ENCODE results near the gene RAB3IP.

DNA sequence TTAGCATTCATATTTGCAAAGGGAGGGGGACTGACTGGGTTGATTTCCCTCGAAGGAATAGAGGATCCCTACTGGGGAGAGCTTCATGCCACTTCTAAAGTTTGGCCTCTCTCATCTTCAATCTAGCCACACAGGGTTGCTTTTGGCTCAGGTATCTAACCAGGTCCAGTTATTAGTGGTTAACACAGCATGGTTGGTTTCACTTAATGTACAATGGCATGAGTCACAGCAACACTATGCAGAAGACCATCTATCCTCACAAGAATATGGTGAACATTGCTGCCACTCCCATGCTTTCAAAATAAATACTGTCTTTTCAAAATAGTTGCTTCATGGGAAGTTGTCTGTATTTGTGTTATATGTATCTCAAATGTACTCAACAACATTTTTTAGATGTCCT lies 6.6 kb upstream of the RAB3IP start:
- TF ChIP-seq POLR2AphosphoS5 (IDR thresholded peaks at IDR 0.05; ENCODE audit: low read depth, low read length): no peak
- TF ChIP-seq POLR2A (IDR thresholded peaks at IDR 0.05; ENCODE audit: low read depth, low read length): no peak
- TF ChIP-seq TAF1 (IDR thresholded peaks at IDR 0.05; ENCODE audit: borderline replicate concordance, low read depth, low read length): no peak

Measured in GM12892 (cell line).